Loucy (cell line): ENCODE results near the gene DR1.

Source experiments
- H2AFZ ChIP-seq: fragments of 200-600 bp; sonication (generic); 2 replicates; pipeline ENCODE4 v1.6.0; 2016; ENCODE audit warnings: antibody characterized with exemption, mild to moderate bottlenecking, low read length, moderate library complexity
- H3F3A ChIP-seq: fragments of 200-600 bp; 2 replicates; pipeline ENCODE4 v1.6.0; 2016; ENCODE audit warnings: antibody characterized with exemption, low read depth, mild to moderate bottlenecking
- H3K27me3 ChIP-seq: fragments of 200-600 bp; sonication (generic); 2 replicates; pipeline ENCODE4 v1.6.1; 2014; ENCODE audit warnings: low read length, mild to moderate bottlenecking; ENCODE audit not compliant: insufficient read depth, poor library complexity, severe bottlenecking
- H3K36me3 ChIP-seq: fragments of 200-600 bp; sonication (generic); 2 replicates; pipeline ENCODE4 v1.6.1; 2016; ENCODE audit warnings: low read length; ENCODE audit not compliant: insufficient read depth
- H3K4me1 ChIP-seq: fragments of 200-600 bp; sonication (generic); 2 replicates; pipeline ENCODE4 v1.5.1; 2014; ENCODE audit warnings: low read length, mild to moderate bottlenecking; ENCODE audit not compliant: insufficient read depth, poor library complexity, severe bottlenecking
- H3K4me2 ChIP-seq: fragments of 200-600 bp; sonication (generic); 2 replicates; pipeline ENCODE4 v1.6.0; 2014; ENCODE audit warnings: antibody characterized with exemption, low read length, low read depth, mild to moderate bottlenecking; ENCODE audit not compliant: poor library complexity, severe bottlenecking
- H3K4me3 ChIP-seq: fragments of 200-600 bp; sonication (generic); 2 replicates; pipeline ENCODE4 v1.5.1; 2014; ENCODE audit warnings: low read length, mild to moderate bottlenecking, mixed read lengths; ENCODE audit not compliant: poor library complexity, severe bottlenecking
- H3K79me2 ChIP-seq: fragments of 200-600 bp; sonication (generic); 2 replicates; pipeline ENCODE4 v1.6.1; 2014; ENCODE audit warnings: low read length; ENCODE audit not compliant: insufficient read depth
- H3K9ac ChIP-seq: fragments of 200-600 bp; sonication (generic); 2 replicates; pipeline ENCODE4 v1.6.0; 2014; ENCODE audit warnings: mild to moderate bottlenecking, low read depth, low read length, moderate library complexity; ENCODE audit not compliant: poor library complexity, severe bottlenecking
- H3K9me2 ChIP-seq: fragments of 200-600 bp; sonication (generic); replicated peaks from 2 replicates; pipeline ENCODE4 v1.6.1; 2016; ENCODE audit warnings: low read depth, low read length, mixed read lengths
- H3K9me3 ChIP-seq: fragments of 200-600 bp; sonication (generic); 2 replicates; pipeline ENCODE4 v1.6.1; 2014; ENCODE audit warnings: mild to moderate bottlenecking, antibody characterized with exemption, low read length, low read depth; ENCODE audit not compliant: insufficient read depth
- H4K20me1 ChIP-seq: fragments of 200-600 bp; sonication (generic); 2 replicates; pipeline ENCODE4 v1.6.0; 2014; ENCODE audit warnings: antibody characterized with exemption, low read length, mild to moderate bottlenecking; ENCODE audit not compliant: insufficient read depth, poor library complexity, severe bottlenecking
- EZH2phosphoT487 ChIP-seq: fragments of 200-600 bp; IDR thresholded peaks from 2 replicates; pipeline ENCODE4 v1.6.1; 2018; ENCODE audit warnings: antibody characterized with exemption, mild to moderate bottlenecking, moderate library complexity, borderline replicate concordance
- TF ChIP-seq, protein P1 (sequence below): fragments of 200-600 bp; sonication (generic); conservative IDR thresholded peaks from 2 replicates; pipeline ENCODE4 v1.5.1; 2014; ENCODE audit warnings: mild to moderate bottlenecking, antibody characterized with exemption, low read length

The DR1 gene

DNA sequence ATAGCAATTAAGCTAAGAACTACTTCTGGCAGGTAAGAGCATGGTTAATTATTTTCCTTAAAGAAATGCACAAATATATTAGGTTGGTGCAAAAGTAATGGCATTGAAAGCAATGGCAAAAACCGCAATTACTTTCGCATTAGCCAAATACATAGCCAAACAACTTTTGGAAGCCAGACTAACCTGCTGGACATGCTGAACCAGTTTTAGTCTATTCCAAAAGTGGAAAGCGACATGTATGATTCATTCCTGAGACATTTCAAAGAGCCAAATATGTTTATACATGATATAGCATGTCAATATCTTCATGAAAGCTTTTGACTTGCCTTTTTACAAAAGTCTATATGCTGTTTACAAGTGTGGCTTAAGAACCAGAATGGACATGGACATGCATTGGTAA lies 23.4 kb upstream of the DR1 start:
- Histone ChIP-seq H2AFZ (no peak overlapping the region), H3K9me2 (no peaks in the 10 kb centered on the region), H3K79me2 (no peaks in the 10 kb centered on the region), H3K4me1 (no peaks in the 10 kb centered on the region), H3K9ac (no peak overlapping the region), H3K4me2 (no peak overlapping the region), H3K36me3 (no peaks in the 10 kb centered on the region), H3F3A (no peaks in the 10 kb centered on the region), H3K27me3 (no peaks in the 10 kb centered on the region), H3K9me3 (no peaks in the 10 kb centered on the region), H4K20me1 (no peaks in the 10 kb centered on the region), H3K4me3 (no peak overlapping the region)
- TF ChIP-seq, protein P1, sequence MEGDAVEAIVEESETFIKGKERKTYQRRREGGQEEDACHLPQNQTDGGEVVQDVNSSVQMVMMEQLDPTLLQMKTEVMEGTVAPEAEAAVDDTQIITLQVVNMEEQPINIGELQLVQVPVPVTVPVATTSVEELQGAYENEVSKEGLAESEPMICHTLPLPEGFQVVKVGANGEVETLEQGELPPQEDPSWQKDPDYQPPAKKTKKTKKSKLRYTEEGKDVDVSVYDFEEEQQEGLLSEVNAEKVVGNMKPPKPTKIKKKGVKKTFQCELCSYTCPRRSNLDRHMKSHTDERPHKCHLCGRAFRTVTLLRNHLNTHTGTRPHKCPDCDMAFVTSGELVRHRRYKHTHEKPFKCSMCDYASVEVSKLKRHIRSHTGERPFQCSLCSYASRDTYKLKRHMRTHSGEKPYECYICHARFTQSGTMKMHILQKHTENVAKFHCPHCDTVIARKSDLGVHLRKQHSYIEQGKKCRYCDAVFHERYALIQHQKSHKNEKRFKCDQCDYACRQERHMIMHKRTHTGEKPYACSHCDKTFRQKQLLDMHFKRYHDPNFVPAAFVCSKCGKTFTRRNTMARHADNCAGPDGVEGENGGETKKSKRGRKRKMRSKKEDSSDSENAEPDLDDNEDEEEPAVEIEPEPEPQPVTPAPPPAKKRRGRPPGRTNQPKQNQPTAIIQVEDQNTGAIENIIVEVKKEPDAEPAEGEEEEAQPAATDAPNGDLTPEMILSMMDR, result no peak
- no peak for TF ChIP-seq EZH2phosphoT487

GRCh38 chr1:93323185-93323820 lies 22.4 kb upstream of the DR1 start:
- no peak overlapping the region for H2AFZ ChIP-seq
- H4K20me1 ChIP-seq, result no peaks in the 10 kb centered on the region
- TF ChIP-seq, protein P1, result no peak
- TF ChIP-seq EZH2phosphoT487, result no peak
- no peaks in the 10 kb centered on the region for H3K9me3 ChIP-seq
- H3K4me3 ChIP-seq, result no peak overlapping the region
- no peaks in the 10 kb centered on the region for H3K4me1 ChIP-seq
- H3F3A ChIP-seq, result no peaks in the 10 kb centered on the region
- H3K4me2 ChIP-seq, result no peak overlapping the region
- H3K36me3 ChIP-seq, result no peaks in the 10 kb centered on the region
- H3K27me3 ChIP-seq, result no peaks in the 10 kb centered on the region
- H3K9ac ChIP-seq, result no peak overlapping the region
- no peaks in the 10 kb centered on the region for H3K79me2 ChIP-seq
- H3K9me2 ChIP-seq, result no peaks in the 10 kb centered on the region

- H3K9me2 ChIP-seq, result no peaks in the 10 kb centered on the region
- no peak for TF ChIP-seq EZH2phosphoT487
- TF ChIP-seq, protein P1, result no peak
- no peaks in the 10 kb centered on the region for H4K20me1 ChIP-seq
- H3K79me2 ChIP-seq, result no peaks in the 10 kb centered on the region
- no peaks in the 10 kb centered on the region for H3K27me3 ChIP-seq
- no peaks in the 10 kb centered on the region for H3K4me1 ChIP-seq
- no peaks in the 10 kb centered on the region for H3K9me3 ChIP-seq
- no peaks in the 10 kb centered on the region for H3F3A ChIP-seq
- H2AFZ ChIP-seq, result no peak overlapping the region
- no peak overlapping the region for H3K4me3 ChIP-seq
- H3K36me3 ChIP-seq, result no peaks in the 10 kb centered on the region
- H3K4me2 ChIP-seq, result no peak overlapping the region
- H3K9ac ChIP-seq, result no peak overlapping the region
These were observed 20.9 kb upstream of the DR1 start for GRCh38 chr1:93324486-93325464.
